GM18502 (cell line): Measurements from ENCODE around the gene TRUB2.

Source experiments
- ATAC-seq: cut with Tn5 transposase; IDR thresholded peaks from one replicate; pipeline ENCODE4 v1.9.1; 2021; ENCODE audit warnings: mild to moderate bottlenecking; ENCODE audit not compliant: unreplicated experiment, poor library complexity

The TRUB2 gene

DNA sequence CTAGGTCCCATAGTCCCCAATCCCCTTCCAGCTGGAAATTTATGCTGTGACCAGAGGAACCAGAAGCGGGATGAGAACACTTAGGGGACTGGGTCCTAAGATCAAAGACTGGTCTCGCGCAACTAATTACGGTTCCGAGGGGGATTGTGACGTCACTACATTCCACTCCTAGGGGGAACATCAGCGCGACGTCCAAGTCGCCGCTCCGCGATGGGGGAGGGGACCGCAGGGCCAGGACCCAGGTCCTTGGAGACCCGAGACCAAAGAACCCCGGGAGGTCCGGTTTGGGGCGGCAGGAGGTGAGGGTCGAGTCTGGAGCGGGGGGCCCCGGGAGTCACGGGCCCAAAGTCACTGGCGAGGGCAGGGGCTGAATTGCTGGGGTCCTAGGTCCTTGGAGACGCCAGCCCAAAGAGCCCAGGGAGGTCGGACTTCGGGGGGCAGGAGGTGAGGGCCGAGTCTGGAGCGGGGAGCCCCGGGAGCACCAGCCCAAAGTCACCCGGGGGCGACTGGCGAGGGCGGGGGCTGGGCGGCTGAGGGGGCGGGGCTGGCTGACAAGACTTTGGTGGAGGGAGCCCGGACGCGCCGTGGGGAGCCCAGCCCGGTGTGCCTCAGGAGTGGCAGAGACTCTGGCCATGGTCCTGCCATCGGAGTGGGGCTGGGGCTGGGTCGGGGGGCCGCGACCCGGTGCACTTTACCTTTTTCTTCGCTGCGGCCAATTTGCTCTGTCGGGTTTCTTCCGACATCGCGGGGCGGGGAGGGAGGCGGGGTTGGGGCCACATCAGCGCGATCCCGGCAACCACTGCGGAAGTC is 46.8 kb downstream of the TRUB2 start, which contains the start of gene GOLGA2:
Gene GOLGA2, minus strand, starts transcription at position 810 of the 810 bp plus-strand sequence. Its CDS starts 31 bp downstream, at position 779.
- peak; percentile 51 for ATAC-seq

DNA sequence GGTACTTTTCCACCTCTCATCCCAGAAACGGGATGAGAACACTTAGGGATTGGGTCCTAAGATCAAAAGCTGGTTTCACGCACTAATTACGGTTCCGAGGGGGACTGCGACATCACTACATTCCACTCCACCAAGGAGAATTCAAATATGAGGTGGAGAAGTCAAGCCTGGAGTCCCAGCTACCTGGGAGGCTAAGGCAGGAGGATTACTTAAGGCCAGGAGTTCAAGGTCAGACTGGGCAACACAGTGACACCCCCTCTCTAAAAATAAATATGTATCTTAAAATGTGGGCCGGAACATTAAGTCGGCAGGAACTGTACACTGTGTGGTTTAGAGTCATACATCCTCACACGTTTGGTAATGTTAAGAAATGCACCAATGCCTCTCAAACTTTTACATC is 48.0 kb downstream of the TRUB2 start:
- no peak for ATAC-seq

DNA sequence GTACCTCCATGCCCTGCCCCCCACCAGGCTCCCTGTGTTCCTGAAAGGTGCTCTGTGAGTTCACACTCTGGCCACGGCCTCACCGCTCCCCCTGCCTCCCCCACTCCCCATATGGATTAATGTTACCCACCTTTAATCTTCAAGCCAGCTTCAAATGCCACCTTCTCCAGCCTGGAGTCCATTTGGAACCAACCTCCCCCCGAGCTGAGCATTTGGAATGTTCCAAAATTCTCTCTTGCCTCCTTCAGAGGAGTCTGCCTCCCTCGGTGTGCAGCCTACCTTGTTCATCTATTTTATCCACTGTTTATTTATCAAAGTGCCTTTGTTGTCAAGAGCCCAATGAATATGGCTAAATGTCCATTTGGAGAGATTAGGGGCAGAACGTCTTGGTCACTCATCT is 50.7 kb downstream of the TRUB2 start:
- ATAC-seq = no peak

DNA sequence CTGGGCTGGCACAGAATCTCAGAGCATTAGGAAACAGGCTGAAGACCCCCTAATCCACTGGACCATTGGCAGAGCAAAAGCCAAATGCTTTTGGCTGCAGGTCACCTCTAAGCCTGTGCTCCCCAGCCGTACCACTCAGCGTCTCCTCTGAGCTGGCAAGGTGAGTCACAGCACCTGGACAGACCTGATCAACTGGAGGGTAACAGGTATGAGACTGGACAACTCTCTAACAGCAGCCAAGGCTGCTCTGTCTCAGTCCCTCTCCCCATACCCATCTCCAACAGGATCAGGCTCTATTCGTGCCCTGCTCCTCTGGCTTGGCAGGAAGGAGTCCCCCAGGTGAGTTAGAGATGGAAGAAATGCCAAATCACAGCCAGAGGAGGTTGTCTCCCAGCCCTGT is 51.1 kb downstream of the TRUB2 start:
- no peak for ATAC-seq

DNA sequence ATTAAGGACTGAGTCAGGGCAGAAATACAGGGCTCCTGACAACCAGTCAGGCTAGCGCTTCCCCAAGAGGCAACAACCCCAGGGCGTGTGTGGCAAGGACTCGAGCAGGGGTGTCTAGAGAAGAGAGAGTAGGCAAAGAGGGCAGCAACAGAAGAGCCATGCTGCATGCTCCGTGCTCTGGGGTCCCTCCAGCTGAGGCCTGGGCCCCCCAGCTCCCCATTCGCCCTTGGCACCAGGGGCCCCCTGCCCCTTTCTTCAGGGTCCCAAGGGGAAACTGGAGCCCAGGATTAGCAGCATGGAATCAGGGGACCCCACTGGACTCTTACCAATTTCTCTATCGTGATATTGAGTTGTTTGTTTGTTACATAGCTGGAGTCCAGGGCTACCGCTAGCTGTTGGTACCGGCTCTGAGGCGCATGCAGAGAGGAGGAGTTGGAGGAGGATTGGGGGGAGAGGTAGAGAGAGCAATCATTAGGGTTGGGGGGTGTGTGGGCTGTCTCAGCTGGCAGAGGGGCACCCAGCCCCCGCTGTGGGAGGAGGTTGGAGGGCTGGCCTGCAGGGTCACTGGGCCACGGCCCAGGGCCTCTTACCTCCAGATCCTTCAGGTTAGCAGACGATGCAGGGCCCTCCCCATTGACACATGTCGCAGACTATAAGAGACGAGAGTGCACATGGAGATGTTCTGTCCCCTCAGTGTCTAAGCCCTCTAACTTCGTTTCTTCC is 55.2 kb downstream of the TRUB2 start:
- no peak for ATAC-seq

GRCh38 chr9:128265348-128265847 is 56.8 kb downstream of the TRUB2 start:
- no peak for ATAC-seq

GRCh38 chr9:128262687-128263086 is 59.6 kb downstream of the TRUB2 start:
- ATAC-seq = no peak

GRCh38 chr9:128260340-128260739 is 61.9 kb downstream of the TRUB2 start:
- no peak for ATAC-seq

GRCh38 chr9:128259156-128259555 is 63.1 kb downstream of the TRUB2 start:
- no peak for ATAC-seq

DNA sequence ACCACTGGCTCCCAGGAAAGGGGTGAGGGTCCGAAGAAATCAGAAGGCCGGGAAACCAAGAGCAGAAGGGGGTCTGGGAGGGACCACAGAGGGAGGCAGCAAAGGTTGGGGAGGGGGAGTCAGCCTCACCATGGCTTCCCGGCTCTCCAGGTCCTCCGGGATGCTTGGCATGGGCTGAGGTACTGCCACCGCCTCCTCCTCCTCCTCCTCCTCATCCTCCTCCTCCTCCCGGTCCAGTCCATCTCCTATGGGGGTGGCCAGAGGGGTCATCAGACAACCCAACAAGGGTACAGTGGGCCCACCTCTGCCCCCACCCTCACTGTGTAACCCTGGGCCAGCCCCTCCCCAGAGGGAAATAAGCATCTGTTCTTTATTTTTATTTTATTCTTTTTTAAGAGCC is 63.9 kb downstream of the TRUB2 start:
- ATAC-seq = no peak

DNA sequence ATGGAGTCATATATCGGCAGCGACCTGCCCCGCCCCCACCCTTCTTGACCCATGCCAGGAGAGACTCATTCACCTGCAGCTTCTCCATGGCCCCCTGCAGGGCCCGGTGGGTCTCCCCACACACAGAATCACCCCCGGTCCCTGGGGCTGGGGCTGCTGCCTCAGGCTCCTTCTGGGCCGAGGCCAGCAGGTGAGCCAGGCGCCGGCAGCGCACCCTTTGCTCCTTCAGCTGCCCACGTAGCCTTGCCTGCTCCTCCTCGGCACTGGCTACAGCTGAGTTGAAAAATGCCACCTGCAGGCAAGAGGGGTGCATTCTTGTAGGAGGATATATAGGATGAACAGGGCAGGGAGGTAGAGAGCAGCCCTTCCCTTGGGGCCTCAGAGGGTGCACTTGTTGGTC is 64.3 kb downstream of the TRUB2 start:
- ATAC-seq = no peak

GRCh38 chr9:128257086-128257825 is 65.0 kb downstream of the TRUB2 start:
- ATAC-seq = no peak
